Urinary bladder (tissue), 4 donors: ENCODE data around the gene DUS1L. TPM values are rescaled to one million over a fixed set of nuclear protein-coding genes. Genes with fewer than 3 reads are reported as not detected.

Experiments used
- DNase-seq: peaks from one replicate; pipeline ENCODE4 v3.0.0-alpha.2; 2015; ENCODE audit errors: extremely low spot score
- H3K27ac ChIP-seq: one replicate; pipeline ENCODE4 v1.5.1; 2013; ENCODE audit warnings: low read depth, mild to moderate bottlenecking, moderate library complexity
- H3K36me3 ChIP-seq: one replicate; pipeline ENCODE4 v1.6.1; 2013; ENCODE audit warnings: mild to moderate bottlenecking, moderate library complexity; ENCODE audit not compliant: insufficient read depth
- H3K4me1 ChIP-seq: one replicate; pipeline ENCODE4 v1.6.1; 2013; ENCODE audit warnings: mild to moderate bottlenecking, moderate library complexity; ENCODE audit not compliant: insufficient read depth
- H3K4me3 ChIP-seq: one replicate; pipeline ENCODE4 v1.5.1; 2013; ENCODE audit warnings: low read depth, low read length
- WGBS: extraction: QIAGEN DNeasy Blood & Tissue Kit; methylation state at CpG from one replicate; pipeline ENCODE4 v1.1.7; 2013; 5-methylcytosine and 5-hydroxymethylcytosine counted together
- polyA plus RNA-seq: library from polyadenylated mRNA; stranded (reverse); fragments of 200-250 nt; gene quantifications from one replicate; pipeline ENCODE4 v1.2.3, GENCODE V29; 2013
- total RNA-seq: library from RNA; depleted of rRNA; stranded (reverse); fragments of >200 nt; gene quantifications from one replicate; pipeline ENCODE4 v1.2.3, GENCODE V29; 2014
- donor health status: healthy with polysubstance abuse.
- donor health status: healthy.

Gene DUS1L
- total and polyA plus RNA-seq, 2 donors, result 24.5 to 67.5 TPM

GRCh38 chr17:82097184-82097918 is 31.7 kb upstream of the DUS1L start:
- Histone ChIP-seq H3K4me1 (no peaks in the 10 kb centered on the region), H3K4me3 (peak overlapping the region; percentile 68), H3K36me3 (no peaks in the 10 kb centered on the region), H3K27ac (peak overlapping the region; percentile 87)
- under 1% methylated on average over 77 of the region's 77 CpGs for WGBS
- DNase-seq, result no peak

GRCh38 chr17:82096709-82097183 is 31.1 kb upstream of the DUS1L start:
- 51% methylated on average over 8 of the region's 8 CpGs for WGBS
- no peak for DNase-seq
- H3K27ac ChIP-seq, result no peak overlapping the region
- peak overlapping the region; percentile 68 for H3K4me3 ChIP-seq
- no peaks in the 10 kb centered on the region for H3K4me1 ChIP-seq
- H3K36me3 ChIP-seq, result no peaks in the 10 kb centered on the region

GRCh38 chr17:82095777-82096708 is 30.4 kb upstream of the DUS1L start:
- Histone ChIP-seq H3K27ac (no peak overlapping the region), H3K4me1 (no peaks in the 10 kb centered on the region), H3K36me3 (peaks cover 1% of the 10 kb centered on the region), H3K4me3 (no peak overlapping the region)
- 86% methylated on average over 35 of the region's 35 CpGs for WGBS
- no peak for DNase-seq

- H3K4me3 ChIP-seq, result no peak overlapping the region
- no peak overlapping the region for H3K27ac ChIP-seq
- no peaks in the 10 kb centered on the region for H3K4me1 ChIP-seq
- H3K36me3 ChIP-seq, result peaks cover 6% of the 10 kb centered on the region
- 89% methylated on average over 37 of the region's 37 CpGs for WGBS
- no peak for DNase-seq
Observed at GRCh38 chr17:82094931-82095776, 29.6 kb upstream of the DUS1L start.

- Histone ChIP-seq H3K4me3 (no peak overlapping the region), H3K36me3 (peaks cover 6% of the 10 kb centered on the region), H3K4me1 (no peaks in the 10 kb centered on the region), H3K27ac (no peak overlapping the region)
- no peak for DNase-seq
- 94% methylated on average over 40 of the region's 40 CpGs for WGBS
Observed at GRCh38 chr17:82092995-82093751, 27.6 kb upstream of the DUS1L start.

GRCh38 chr17:82092628-82092994 is 27.0 kb upstream of the DUS1L start:
- H3K4me1 ChIP-seq, result no peaks in the 10 kb centered on the region
- no peak overlapping the region for H3K27ac ChIP-seq
- peaks cover 6% of the 10 kb centered on the region for H3K36me3 ChIP-seq
- DNase-seq, result no peak
- H3K4me3 ChIP-seq, result no peak overlapping the region
- WGBS, result 94% methylated on average over 20 of the region's 20 CpGs

- H3K4me1 ChIP-seq, result no peaks in the 10 kb centered on the region
- WGBS, result 91% methylated on average over 23 of the region's 23 CpGs
- DNase-seq, result no peak
- H3K36me3 ChIP-seq, result peaks cover 9% of the 10 kb centered on the region
- no peak overlapping the region for H3K27ac ChIP-seq
- no peak overlapping the region for H3K4me3 ChIP-seq
Observed at GRCh38 chr17:82092094-82092586, 26.5 kb upstream of the DUS1L start.

GRCh38 chr17:82091264-82092066 is 25.9 kb upstream of the DUS1L start:
- Histone ChIP-seq H3K4me3 (no peak overlapping the region), H3K4me1 (no peaks in the 10 kb centered on the region), H3K27ac (no peak overlapping the region), H3K36me3 (peaks cover 9% of the 10 kb centered on the region)
- 94% methylated on average over 37 of the region's 37 CpGs for WGBS
- no peak for DNase-seq

- 95% methylated on average over 29 of the region's 29 CpGs for WGBS
- no peak overlapping the region for H3K27ac ChIP-seq
- peaks cover 16% of the 10 kb centered on the region for H3K36me3 ChIP-seq
- no peak overlapping the region for H3K4me3 ChIP-seq
- no peak for DNase-seq
- no peaks in the 10 kb centered on the region for H3K4me1 ChIP-seq
Observed at GRCh38 chr17:82090549-82091263, 25.1 kb upstream of the DUS1L start.

- H3K4me3 ChIP-seq, result no peak overlapping the region
- no peak for DNase-seq
- no peak overlapping the region for H3K27ac ChIP-seq
- no peaks in the 10 kb centered on the region for H3K4me1 ChIP-seq
- 89% methylated on average over 29 of the region's 29 CpGs for WGBS
- peaks cover 18% of the 10 kb centered on the region for H3K36me3 ChIP-seq
Observed at GRCh38 chr17:82089723-82090548, 24.3 kb upstream of the DUS1L start.
